OCI-M2 (cell line): ENCODE data around the gene PER3.

Source experiments
- DNase-seq: peaks from one replicate; lab custom pipeline; 2025; ENCODE audit not compliant: unreplicated experiment; lab: John Stamatoyannopoulos, UW

Gene PER3

DNA sequence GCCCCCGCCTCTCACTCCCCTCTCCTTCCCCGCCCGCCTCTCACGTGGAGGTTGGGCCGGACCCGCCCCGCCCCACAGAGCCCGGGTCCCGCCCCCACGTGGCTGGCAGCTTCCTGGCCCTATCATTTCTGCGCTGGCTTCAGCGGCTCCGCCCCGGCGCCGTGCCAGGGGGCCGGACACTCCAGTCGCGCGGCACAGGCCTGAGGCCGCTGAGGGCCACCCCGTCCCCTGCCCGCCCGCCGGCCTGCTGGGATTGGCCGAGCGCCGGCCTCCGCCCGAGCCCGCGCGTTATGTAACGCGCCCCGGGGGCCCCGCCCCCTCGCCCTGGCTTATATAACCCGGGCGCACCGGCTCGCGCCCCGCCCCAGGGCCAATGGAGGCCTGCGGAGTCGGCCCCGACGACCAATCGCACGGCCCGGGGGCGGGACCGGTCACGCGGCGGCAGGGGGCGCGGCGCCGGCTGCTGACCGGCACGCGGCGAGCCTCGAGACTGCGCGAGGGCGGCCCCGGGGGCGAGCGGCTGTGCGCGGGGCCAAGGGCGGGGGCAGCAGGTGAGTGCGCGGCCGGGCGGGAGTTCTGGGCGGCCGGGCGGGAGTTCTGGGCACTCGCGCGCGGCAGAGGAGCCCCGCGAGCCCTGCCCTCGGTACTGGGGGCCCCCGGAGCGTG, at the start of gene PER3:
Gene PER3, plus strand, starts transcription at position 466 of the 666 bp plus-strand sequence. CDS start 587 bp downstream, outside the sequence.
- DNase-seq = peak; percentile 60

GRCh38 chr1:7738044-7738443, 46.0 kb upstream of the PER3 start:
- no peak for DNase-seq

- DNase-seq = no peak
These were observed 40.7 kb upstream of the PER3 start for GRCh38 chr1:7743346-7743745.

DNA sequence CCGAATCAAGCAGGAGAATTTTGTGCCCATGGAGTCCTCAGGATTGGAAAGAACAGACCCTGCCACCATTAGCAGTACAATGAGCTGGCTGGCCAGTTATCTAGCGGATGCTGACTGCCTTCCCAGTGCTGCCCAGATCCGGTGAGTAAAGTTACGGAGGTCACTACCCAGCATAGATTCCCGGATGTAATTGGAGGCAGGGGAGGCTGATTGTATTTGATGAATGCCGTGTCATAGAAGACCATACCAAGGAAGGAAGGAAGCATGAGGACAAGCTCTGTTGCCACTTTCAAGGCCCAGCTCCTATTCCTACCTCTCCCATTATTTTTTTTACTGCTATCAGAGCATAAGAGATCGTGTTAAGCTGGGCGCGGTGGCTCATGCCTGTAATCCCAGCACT, 39.2 kb upstream of the PER3 start:
- no peak for DNase-seq

- DNase-seq = no peak
These were observed 38.3 kb upstream of the PER3 start for GRCh38 chr1:7745783-7746182.

DNA sequence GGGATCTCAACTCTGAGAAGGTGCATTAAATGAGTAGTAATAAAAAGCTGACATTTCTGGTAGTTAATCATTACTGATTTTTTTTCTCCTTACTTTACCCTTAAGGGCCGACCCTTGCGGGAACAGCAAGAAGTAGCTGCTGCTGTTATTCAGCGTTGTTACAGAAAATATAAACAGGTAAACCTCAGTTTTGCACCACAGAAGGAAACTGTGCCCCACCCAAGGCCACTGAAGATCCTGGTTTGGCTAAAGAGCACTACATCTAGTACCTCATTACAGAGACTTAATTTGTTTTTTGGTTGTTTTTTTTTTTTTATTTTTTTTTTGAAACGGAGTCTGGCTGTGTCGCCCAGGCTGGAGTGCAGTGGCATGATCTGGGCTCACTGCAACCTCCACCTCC, 36.5 kb upstream of the PER3 start:
- DNase-seq = no peak

DNA sequence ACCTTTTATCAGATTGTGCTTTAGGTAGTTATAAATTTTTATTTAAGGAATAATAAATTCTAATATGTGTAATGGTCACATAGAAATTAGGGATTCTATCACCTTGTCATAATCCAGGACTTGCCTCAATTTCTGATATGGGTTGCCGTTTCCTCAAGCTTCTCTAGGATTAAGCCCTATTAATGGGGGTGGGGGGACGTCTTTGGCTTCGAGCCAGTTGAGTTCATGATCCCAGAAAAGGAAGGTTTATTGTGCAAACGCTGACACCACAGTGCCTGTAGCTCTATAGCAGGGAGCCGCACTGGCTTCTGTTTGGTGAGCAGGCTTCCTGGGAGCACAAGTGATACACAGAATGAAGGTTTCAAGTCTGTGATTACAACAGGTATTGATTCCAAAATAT, 35.0 kb upstream of the PER3 start:
- DNase-seq = no peak

GRCh38 chr1:7751174-7751573, 32.9 kb upstream of the PER3 start:
- no peak for DNase-seq

GRCh38 chr1:7752512-7753417, 31.3 kb upstream of the PER3 start:
- DNase-seq = no peak

- DNase-seq = no peak
These were observed 30.4 kb upstream of the PER3 start for GRCh38 chr1:7753641-7754040.

DNA sequence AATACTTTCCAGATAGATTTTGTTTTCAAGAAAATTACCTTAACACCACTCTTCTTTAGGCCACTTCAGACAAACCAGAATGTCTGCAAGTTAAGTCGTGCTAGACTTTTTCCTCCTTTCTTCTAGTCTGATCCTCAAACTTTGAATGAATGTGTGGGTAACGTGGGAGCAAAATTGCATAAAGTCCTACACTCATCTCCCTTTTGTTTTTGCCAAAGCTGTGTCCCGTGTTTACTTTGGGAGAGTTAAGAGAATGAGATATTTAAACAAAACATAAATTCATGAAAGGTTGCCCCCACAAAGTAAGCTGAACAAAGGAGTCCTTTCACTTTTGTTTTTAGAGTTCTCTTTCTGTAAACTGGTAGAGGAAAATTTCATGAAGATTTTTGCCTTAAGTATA, 29.9 kb upstream of the PER3 start:
- no peak for DNase-seq

DNA sequence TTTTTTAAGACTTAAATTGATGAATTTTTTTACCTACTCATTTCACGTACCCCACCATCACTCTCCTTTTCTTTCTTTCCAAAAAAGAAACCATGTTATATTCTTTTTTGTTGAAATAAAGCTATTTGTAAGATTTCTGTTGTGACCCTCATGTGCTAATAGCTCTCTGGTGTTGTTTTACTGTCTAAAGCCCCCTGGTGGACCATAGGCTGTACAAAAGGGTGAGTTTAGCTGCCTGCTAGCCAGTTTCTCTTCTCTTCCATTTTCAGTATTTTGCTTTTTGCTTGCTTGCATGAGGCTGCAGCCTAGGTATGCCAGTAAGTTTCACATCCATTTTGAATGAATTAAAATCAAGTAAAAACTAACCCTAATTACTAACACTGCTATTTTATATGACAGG, 28.6 kb upstream of the PER3 start:
- no peak for DNase-seq

DNA sequence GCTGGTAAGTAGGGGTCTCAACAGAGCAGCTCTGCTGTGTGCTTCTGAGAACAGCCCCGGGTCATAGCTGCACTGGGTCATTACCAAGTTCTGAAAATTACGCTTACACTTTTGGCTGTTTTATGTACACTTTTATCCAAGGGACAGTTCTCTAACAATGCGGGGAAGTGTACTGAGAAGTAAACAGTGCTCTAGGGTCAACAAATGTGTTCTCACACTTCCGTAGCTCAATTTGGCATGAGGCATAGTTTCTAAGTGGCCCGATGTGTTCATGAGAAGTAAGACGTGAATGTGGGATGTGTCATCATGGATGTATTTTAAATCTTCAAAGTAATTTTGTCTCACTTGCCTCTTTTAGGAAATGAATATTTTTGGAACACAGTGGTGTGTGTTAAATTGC, 23.8 kb upstream of the PER3 start:
- no peak for DNase-seq

- no peak for DNase-seq
These were observed 23.0 kb upstream of the PER3 start for GRCh38 chr1:7761103-7761502.

- DNase-seq = no peak
These were observed 16.9 kb upstream of the PER3 start for GRCh38 chr1:7767176-7767575.

DNA sequence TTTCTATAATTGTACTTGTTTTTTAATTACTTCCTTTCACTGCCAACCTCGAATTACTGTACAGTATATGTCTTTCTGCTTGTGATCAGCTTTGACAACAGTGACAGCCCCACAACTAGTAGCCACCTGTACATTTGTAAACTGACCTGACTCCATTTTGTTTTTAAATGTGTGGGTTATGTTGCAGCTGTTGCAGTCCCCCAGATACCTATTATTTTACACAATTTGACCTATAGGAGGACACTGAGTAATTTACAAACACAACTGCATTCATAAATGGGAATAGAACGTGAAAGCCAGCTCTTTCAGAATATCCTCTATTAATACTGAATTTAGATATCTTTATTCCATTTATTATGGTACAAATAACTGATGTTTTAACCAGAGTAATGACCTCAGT, 15.5 kb upstream of the PER3 start:
- DNase-seq = no peak

DNA sequence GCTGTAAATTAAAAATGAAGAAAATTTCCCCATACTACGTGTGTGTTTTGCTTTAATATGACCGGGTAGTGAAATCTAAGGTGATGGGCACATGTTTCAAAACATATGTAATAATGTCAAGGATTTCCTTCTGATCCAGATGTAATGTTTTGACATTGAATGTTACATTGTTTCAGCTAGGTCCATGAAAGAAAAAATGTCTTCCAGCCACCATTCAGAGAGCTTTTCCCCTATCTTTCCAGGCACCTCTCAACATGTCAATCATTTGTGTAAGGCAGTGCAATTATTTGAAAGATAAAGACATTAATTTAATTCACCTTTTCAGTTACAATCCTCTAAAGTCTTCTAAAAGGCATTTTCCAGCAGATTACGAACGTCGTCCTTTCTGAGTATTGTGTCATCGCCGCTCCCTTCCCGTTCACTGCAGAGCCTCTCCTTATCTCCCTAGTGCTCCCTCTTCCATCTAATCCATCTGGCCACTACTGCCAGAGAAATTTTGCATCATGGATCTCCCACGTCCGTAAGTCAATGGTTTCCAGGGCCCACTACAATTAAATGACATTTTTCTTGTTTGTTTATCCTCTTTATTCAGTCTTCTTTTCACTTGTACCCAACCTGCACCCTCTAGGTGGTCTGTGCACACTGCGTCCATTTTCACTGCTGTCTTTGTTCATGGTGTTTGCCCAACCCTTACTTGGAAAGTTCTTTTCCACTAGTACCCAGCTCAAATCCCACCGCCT, 14.2 kb upstream of the PER3 start:
- DNase-seq = no peak

- DNase-seq = no peak
These were observed 13.5 kb upstream of the PER3 start for GRCh38 chr1:7770669-7770996.

DNA sequence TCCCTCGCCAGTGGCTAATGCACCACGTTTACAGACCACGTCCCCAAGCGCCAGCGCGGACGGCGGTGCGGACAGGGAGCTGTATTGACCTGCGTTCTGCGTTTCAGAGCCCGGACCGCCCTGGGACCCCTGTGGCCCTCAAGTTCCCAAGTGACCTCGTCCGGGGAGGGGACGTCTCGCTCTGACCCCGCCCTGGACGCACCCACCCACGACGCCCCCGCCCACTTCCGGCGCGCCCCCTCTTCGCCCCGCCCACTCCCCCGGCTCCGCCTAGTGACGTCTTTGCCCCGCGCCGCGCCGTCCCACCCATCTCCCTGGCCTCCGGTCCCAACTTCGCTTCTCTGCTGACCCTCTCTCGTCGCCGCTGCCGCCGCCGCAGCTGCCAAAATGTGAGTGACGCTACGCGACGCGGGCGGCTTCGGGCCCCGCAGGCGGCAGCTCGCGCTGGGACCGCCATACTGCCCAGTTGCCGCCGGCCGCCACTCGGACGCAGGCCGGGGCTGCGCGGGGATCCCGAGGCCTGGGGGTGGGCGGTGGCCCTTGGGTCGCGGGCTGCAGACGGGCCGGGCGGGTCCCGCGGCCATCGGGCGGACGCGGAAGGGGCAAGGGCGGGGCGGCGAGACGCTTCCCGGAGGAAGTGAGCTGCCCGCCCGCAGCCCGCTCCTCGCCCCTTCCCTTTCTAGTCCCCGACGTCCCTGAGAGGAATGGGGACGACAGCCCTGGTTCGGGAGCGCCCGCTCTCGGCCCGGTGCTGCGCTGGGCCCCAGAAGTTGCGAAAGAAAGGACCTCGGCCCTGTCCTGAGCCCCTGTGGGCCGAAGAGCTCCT, 12.9 kb upstream of the PER3 start, which contains the start of gene VAMP3:
Gene VAMP3, plus strand, starts transcription at position 300 of the 826 bp plus-strand sequence. Its CDS starts 88 bp downstream, at position 388.
- peak; percentile 65 for DNase-seq

DNA sequence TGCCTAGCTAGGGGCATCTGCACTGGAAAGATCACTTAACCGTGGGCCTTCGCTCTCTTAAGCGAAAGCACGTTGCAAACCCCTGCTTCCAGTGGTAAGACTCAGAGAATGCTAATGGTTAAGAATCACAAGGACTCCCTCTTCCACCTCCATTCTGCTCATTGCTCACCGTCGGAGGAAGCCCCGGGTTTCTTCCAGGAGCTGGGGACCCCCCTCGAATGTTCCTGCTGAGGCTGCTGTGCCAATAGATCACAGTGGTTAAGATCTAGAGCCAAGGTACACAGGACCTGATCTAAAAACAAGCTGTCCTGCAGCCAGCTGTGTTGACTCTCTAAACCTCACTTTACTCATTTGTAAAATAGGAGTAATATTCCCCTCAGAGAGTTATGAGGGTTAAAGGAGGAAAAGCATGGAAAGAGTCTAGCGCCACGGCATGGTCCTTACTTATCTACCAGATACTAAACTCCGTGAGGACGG, 12.2 kb upstream of the PER3 start:
- no peak for DNase-seq

GRCh38 chr1:7777591-7777990, 6.5 kb upstream of the PER3 start:
- no peak for DNase-seq
